ENCODE measurements around the gene CDK6.

CDK6 gene

GRCh38 chr7:92680442-92680841 is 155.9 kb downstream of the CDK6 start:
- no peak for DNase-seq (ENCODE audit: low spot score)

DNA sequence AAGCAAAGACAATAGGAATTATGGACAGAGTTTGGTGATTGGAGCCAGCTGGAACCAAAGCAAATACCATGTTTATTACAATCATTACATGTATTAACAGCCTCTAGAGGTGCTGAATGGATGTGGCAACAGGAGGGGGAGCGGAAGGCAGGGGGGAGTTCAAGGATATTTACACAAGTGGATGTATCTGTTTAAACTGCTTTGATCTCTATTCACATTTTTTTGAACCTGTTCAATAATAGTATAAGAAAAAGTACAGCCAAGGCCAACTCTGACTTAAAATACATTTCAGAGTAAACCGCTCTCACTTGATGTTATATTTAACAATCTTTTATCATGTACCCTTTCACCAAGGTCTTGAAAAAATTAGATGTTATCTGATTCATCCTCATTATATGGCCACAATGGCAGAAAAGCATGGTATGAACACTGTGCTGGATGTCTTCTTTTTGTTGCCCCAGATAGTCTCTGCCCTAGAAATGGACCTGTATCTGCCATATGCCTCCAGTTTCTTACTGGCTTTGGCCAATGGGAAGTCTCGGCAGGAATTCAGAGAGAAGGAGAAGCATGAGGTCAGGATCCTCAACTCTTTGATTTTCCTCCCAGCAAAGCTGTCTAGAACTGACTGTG is 158.0 kb downstream of the CDK6 start:
- DNase-seq (ENCODE audit: low spot score) = no peak

DNA sequence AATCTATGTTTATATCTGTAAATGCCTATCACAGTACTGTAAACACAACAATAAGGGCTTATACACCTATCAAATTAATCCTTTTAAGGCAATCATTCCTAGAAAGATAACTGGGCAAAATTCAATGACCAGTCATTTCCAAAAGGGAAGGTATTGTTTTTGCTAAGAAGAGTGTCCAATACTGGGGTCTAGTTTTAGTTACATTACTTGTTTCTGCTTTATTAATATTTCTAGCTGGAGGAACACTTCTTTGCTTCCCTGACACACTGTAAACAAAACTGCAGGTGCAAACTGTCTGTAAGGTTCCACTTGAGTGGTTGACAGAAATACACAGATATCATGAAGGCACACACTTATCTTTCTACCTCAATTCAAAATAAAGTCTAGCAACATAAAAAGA is 162.0 kb downstream of the CDK6 start:
- DNase-seq (ENCODE audit: low spot score) = peak; percentile 49

- DNase-seq (ENCODE audit: low spot score) = no peak
Measured at GRCh38 chr7:92671505-92672169, 164.7 kb downstream of the CDK6 start.

GRCh38 chr7:92670204-92670851 is 166.0 kb downstream of the CDK6 start:
- no peak for DNase-seq (ENCODE audit: low spot score)

- no peak for DNase-seq (ENCODE audit: low spot score)
Measured at GRCh38 chr7:92669616-92670165, 166.7 kb downstream of the CDK6 start.

DNA sequence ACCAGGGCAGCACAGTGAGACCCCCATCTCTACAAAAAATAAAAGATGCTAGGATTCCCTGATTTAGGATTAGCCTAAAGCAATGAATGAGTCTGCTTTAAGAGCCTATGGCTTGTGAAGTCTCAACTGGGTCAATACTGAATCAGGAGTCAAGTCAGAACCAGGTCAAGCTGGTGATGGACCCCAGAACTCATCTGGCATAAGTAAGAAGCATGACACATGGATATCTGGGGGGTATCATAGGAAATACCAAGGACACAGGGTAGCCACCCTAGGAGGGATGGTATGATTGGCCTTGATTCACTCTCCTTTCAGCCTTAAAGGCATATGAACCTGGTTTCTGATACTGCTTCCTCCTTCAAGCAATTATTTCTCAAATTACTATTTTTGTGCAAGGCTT is 167.8 kb downstream of the CDK6 start:
- no peak for DNase-seq (ENCODE audit: low spot score)

DNA sequence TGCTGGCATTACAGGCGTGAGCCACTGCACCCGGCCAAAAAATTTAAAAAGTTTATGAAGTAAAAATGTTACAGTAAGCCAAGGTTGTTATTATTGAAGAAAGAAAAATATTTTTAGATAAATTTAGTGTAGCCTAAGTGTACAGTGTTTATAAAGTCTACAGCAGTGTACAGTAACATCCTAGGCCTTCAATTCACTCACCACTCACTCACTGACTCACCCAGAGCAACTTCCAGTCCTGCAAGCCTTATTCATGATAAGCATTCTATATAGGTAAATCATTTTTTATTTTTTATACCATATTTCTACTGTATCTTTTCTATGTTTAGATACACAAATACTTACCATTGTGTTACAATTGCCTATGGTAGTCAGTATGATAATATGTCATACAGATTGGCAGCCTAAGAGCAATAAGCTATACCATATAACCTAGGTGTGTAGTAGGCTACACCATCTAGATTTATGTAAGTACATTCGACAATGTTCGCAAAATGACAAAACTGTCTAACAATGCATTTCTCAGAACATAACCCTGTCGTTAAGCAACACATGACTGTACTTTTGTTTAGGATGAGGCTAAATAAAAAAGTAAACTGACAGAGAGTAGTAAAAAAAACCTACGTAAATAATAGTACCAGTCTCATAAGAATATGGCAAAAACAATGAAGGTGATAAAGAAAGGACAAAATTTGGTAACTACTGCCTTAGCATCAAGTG is 168.4 kb downstream of the CDK6 start:
- no peak for DNase-seq (ENCODE audit: low spot score)

DNA sequence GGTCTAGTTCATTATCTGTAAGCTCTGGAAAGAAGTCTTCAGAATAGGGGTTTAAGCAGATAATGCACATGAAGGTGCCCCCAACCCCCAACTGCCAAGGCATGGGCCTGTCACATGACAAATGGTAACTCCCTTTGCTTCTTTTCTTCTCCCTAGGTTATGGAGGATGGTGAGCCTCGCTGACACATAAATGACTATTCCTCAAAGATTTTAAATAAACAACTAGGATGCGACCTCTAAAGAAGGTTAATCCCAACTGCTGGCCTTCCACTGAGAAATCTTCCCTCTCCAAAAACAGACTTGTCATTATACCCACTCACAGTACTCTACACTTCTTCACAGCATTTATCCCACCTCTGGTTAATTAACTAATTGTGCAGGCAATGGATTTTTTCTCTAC is 170.4 kb downstream of the CDK6 start:
- DNase-seq (ENCODE audit: low spot score) = no peak

DNA sequence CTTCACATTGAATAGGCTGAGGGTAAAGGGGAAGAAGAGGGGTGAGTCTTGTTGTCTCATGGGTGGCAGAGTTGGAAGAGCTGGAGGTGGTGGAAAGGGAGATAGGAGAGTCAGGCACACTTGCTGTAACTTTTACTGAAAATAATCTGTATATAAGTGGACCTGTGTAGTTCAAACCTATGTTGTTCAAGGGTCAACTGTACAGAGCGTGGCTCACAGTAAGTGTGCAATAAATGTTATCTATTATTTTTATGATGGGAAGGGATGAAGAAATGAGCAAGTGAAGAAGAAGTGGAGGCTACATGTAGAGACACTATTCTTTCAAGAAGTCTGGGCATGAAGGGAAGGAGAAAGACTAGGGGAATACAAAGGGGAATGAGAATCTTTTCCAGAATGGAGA is 174.7 kb downstream of the CDK6 start:
- no peak for DNase-seq (ENCODE audit: low spot score)

DNA sequence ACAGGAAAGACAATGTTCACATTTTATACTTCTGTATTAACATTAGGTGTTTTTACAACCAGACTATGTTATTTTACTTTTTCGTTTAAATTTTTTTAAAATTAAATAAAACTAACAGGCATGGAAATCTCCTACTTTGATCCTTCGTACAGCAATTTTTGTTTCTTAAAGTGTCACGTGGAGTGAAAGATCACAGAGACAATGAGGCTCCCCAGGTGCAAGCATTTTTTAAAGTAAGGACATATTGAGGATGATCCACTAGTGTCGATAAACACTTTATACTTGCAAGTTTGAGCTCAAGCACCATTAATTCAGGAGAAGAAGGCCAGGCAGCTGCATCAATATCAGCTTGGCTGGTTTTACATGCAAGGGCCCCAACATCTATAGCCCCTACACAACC is 177.7 kb downstream of the CDK6 start:
- no peak for DNase-seq (ENCODE audit: low spot score)

- DNase-seq (ENCODE audit: low spot score) = no peak
Measured at GRCh38 chr7:92657391-92657790, 179.0 kb downstream of the CDK6 start.

DNA sequence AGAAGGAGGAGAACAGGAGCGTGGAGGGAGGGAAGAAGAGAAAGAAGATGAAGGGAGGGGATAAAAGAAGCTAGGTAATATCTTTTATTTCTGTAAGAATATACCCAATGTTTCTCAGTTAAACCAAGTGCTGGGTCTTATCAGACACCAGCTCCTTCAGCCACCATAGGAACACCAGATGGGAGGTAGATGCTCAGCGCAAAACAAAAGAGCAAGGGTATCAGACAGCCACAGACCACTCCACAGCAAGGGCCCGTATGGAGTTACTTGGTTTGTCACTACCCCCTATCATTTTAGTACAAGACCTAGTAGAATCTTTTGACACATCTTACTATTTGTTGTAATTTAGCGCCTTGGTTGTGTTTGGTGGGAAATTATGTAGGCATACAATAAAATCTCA is 180.3 kb downstream of the CDK6 start:
- DNase-seq (ENCODE audit: low spot score) = no peak

GRCh38 chr7:92655346-92655884 is 181.0 kb downstream of the CDK6 start:
- no peak for DNase-seq (ENCODE audit: low spot score)

DNA sequence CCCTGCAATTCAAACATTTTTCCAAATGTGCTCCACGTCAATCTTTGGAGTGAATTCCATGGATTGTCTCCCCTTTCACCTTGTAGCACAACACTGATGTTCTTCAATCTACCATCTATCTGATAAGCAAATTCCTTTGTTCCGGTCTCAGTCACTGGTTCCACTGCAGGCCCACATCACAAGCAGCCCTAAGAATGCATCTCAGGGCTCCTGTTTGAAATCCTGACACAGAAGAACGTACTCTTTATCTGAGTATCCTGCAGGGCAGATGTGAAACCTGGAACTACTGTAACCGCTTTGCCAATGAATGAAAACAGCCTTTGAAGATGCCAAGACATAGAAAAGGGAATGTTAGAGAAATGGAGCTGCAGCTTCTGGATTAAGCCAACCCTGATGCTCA is 183.2 kb downstream of the CDK6 start:
- DNase-seq (ENCODE audit: low spot score) = no peak

- DNase-seq (ENCODE audit: low spot score) = no peak
Measured at GRCh38 chr7:92652536-92652935, 183.8 kb downstream of the CDK6 start.

- no peak for DNase-seq (ENCODE audit: low spot score)
Measured at GRCh38 chr7:92650391-92650790, 186.0 kb downstream of the CDK6 start.

GRCh38 chr7:92648067-92648466 is 188.3 kb downstream of the CDK6 start:
- no peak for DNase-seq (ENCODE audit: low spot score)

GRCh38 chr7:92647652-92648051 is 188.7 kb downstream of the CDK6 start:
- DNase-seq (ENCODE audit: low spot score) = no peak

GRCh38 chr7:92647011-92647625 is 189.3 kb downstream of the CDK6 start:
- DNase-seq (ENCODE audit: low spot score) = no peak

- no peak for DNase-seq (ENCODE audit: low spot score)
Measured at GRCh38 chr7:92645114-92646061, 191.0 kb downstream of the CDK6 start.
